RWPE2 (cell line): ENCODE measurements around the gene CTDNEP1.

Experiments
- ATAC-seq: fragments of 200-7000 bp; cut with Tn5 transposase; 3 replicates; pipeline ENCODE4 v1.9.1; 2021; ENCODE audit warnings: low read depth
- DNase-seq: peaks from one replicate; pipeline ENCODE4 v3.0.0-alpha.2; 2020; ENCODE audit warnings: low spot score
- H3K27ac ChIP-seq: fragments of 450-650 bp; 2 replicates; pipeline ENCODE4 v1.5.1; 2017; ENCODE audit warnings: mild to moderate bottlenecking; ENCODE audit not compliant: poor library complexity, severe bottlenecking
- H3K27me3 ChIP-seq: fragments of 250-450 bp; sonication (Bioruptor Pico); 2 replicates; pipeline ENCODE4 v1.5.1; 2021; ENCODE audit warnings: mild to moderate bottlenecking, moderate library complexity; ENCODE audit not compliant: insufficient read depth, poor library complexity, severe bottlenecking
- H3K36me3 ChIP-seq: fragments of 250-450 bp; sonication (Bioruptor Pico); 2 replicates; pipeline ENCODE4 v1.5.1; 2020; ENCODE audit warnings: low read depth, mild to moderate bottlenecking, moderate library complexity
- H3K4me1 ChIP-seq: fragments of 250-450 bp; sonication (Bioruptor Pico); 2 replicates; pipeline ENCODE4 v1.5.1; 2021; ENCODE audit warnings: mild to moderate bottlenecking, moderate library complexity; ENCODE audit not compliant: insufficient read depth, poor library complexity, severe bottlenecking
- H3K4me3 ChIP-seq: fragments of 250-450 bp; sonication (Bioruptor Pico); 2 replicates; pipeline ENCODE4 v1.5.1; 2021; ENCODE audit warnings: mild to moderate bottlenecking, moderate library complexity; ENCODE audit not compliant: severe bottlenecking
- H3K9me3 ChIP-seq: fragments of 250-450 bp; sonication (Bioruptor Pico); 2 replicates; pipeline ENCODE4 v1.5.1; 2021; ENCODE audit warnings: mild to moderate bottlenecking, moderate library complexity; ENCODE audit not compliant: severe bottlenecking
- CTCF ChIP-seq: fragments of 450-650 bp; IDR thresholded peaks from one replicate; pipeline ENCODE4 v1.5.1; 2017; ENCODE audit warnings: mild to moderate bottlenecking, moderate library complexity; ENCODE audit not compliant: poor library complexity, severe bottlenecking

Gene CTDNEP1

GRCh38 chr17:7279448-7279847 is 27.9 kb upstream of the CTDNEP1 start:
- no peaks in the 10 kb centered on the region for H3K9me3 ChIP-seq
- H3K4me3 ChIP-seq, result no peak overlapping the region
- DNase-seq (no peak), ATAC-seq (no peak)
- H3K4me1 ChIP-seq, result peaks cover 7% of the 10 kb centered on the region
- H3K27ac ChIP-seq, result peak overlapping the region; percentile 41
- no peak for TF ChIP-seq CTCF
- no peaks in the 10 kb centered on the region for H3K27me3 ChIP-seq
- no peaks in the 10 kb centered on the region for H3K36me3 ChIP-seq

- Histone ChIP-seq H3K27me3 (no peaks in the 10 kb centered on the region), H3K4me3 (no peak overlapping the region), H3K27ac (no peak overlapping the region), H3K4me1 (peaks cover 8% of the 10 kb centered on the region), H3K9me3 (no peaks in the 10 kb centered on the region), H3K36me3 (no peaks in the 10 kb centered on the region)
- DNase-seq, result no peak
- no peak for ATAC-seq
- TF ChIP-seq CTCF, result no peak
Observed at GRCh38 chr17:7266784-7267183, 15.2 kb upstream of the CTDNEP1 start.

GRCh38 chr17:7263801-7264078 is 12.2 kb upstream of the CTDNEP1 start:
- Histone ChIP-seq H3K27ac (peak overlapping the region; percentile 86), H3K9me3 (no peaks in the 10 kb centered on the region), H3K4me1 (peaks cover 23% of the 10 kb centered on the region), H3K36me3 (peaks cover 26% of the 10 kb centered on the region), H3K27me3 (no peaks in the 10 kb centered on the region), H3K4me3 (peak overlapping the region; percentile 71)
- no peak for TF ChIP-seq CTCF
- no peak for ATAC-seq
- DNase-seq, result no peak

- no peaks in the 10 kb centered on the region for H3K27me3 ChIP-seq
- no peaks in the 10 kb centered on the region for H3K9me3 ChIP-seq
- H3K4me1 ChIP-seq, result peaks cover 23% of the 10 kb centered on the region
- H3K4me3 ChIP-seq, result peak overlapping the region; percentile 71
- DNase-seq (no peak), ATAC-seq (peak; percentile 44)
- peak overlapping the region; percentile 86 for H3K27ac ChIP-seq
- H3K36me3 ChIP-seq, result peaks cover 32% of the 10 kb centered on the region
- TF ChIP-seq CTCF, result no peak
Observed at GRCh38 chr17:7262935-7263800, 11.6 kb upstream of the CTDNEP1 start.
